ENCODE data around the gene B4GALT7. TPM values are rescaled to one million over a fixed set of nuclear protein-coding genes. Genes with fewer than 3 reads are reported as not detected.
"Not testable (repeated sequence)": the region's sequence is repeated elsewhere in the genome, so short reads cannot be mapped to it uniquely, and the experiment has no call there.

B4GALT7 gene
- total RNA-seq, 2 donors from 2014 or later = 24.7 to 27.3 TPM

DNA sequence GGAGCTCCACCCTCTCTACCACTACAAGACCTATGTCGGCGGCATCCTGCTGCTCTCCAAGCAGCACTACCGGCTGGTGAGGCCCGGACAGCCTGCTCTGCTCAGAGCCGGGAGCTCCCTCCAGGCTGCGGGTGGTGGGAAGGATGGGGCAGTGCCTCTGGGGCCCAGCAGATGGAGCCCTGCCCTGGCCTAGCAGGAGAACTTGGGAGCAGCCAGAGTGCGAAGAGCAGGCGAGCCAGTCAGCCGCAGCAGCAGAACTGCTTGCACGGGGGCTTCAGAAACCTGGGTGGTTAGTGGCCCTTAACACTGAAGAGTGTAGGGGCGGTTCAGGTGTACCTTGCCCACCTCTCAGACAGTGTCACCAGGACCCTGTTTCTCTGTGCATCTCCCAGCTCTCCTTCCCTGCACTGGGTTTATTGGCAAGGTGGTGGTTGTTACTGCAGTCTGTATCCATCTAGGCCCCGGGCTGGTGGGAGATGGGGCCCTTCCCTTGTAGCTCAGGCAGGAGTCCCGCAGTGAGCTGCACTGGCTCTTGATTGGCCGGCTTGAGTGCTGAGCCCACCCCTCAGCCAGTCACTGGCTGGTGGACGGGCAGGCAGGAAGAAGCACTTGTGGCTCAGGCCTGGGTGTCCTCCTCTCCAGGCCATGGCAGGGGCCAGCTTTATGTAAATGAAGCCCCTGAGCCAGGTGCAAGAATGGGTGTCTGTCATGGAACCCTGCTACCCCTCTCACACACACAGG, 7.7 kb downstream of the B4GALT7 start:
- DNase-seq (peak; percentile 34 to 50 (median 38)), ATAC-seq (peak; percentile 90)
- H3K36me3 Mint-ChIP-seq (ENCODE audit: low read depth) = peaks cover 2% of the 10 kb centered on the region
- H3K9me3 ChIP-seq (ENCODE audit: control insufficient read depth, low read length, poor library complexity, severe bottlenecking) = no peaks in the 10 kb centered on the region
- H3K4me3 Mint-ChIP-seq = peak overlapping the region; percentile 52
- no peaks in the 10 kb centered on the region for H3K27me3 Mint-ChIP-seq
- H3K4me1 Mint-ChIP-seq = peaks cover 29% of the 10 kb centered on the region
- no peak overlapping the region for H3K27ac Mint-ChIP-seq

DNA sequence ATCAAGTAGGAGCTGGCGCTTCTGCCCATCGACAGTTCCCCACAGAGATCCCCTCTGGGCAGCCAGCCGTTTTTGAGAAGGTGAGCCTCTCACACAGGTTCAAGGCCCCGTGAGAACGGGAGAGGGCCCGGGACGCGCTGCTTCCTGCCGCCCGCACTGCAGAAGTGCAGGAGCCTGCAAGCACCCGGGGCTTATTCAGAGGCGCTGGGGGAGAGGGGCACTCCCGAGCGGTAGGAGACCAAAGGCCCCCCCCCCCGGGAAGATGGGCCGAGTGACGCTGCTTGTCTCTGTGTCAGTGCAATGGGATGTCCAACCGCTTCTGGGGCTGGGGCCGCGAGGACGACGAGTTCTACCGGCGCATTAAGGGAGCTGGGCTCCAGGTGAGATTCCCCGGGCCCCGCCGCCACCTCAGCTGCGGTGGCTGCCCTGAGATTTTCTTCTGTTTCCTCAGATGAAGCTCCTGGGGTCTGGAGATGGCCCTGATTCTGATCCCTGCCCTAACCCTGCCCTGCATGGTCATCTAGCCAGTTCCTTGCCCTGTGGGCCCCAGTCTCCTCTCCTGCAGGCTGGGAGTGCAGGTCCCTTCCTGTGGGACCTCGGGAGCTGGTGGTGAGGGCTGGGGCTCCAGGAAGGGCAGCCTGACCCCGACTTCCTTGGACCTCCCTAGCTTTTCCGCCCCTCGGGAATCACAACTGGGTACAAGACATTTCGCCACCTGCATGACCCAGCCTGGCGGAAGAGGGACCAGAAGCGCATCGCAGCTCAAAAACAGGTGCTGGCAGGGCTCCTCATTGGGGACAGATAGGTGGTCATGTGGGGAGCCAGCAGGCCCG, 8.5 kb downstream of the B4GALT7 start:
- H3K27me3 Mint-ChIP-seq = no peaks in the 10 kb centered on the region
- ATAC-seq (no peak), DNase-seq (no peak)
- no peak overlapping the region for H3K27ac Mint-ChIP-seq
- H3K4me3 Mint-ChIP-seq = no peak overlapping the region
- no peaks in the 10 kb centered on the region for H3K9me3 ChIP-seq (ENCODE audit: control insufficient read depth, low read length, poor library complexity, severe bottlenecking)
- H3K36me3 Mint-ChIP-seq (ENCODE audit: low read depth) = peaks cover 2% of the 10 kb centered on the region
- H3K4me1 Mint-ChIP-seq = peaks cover 30% of the 10 kb centered on the region

DNA sequence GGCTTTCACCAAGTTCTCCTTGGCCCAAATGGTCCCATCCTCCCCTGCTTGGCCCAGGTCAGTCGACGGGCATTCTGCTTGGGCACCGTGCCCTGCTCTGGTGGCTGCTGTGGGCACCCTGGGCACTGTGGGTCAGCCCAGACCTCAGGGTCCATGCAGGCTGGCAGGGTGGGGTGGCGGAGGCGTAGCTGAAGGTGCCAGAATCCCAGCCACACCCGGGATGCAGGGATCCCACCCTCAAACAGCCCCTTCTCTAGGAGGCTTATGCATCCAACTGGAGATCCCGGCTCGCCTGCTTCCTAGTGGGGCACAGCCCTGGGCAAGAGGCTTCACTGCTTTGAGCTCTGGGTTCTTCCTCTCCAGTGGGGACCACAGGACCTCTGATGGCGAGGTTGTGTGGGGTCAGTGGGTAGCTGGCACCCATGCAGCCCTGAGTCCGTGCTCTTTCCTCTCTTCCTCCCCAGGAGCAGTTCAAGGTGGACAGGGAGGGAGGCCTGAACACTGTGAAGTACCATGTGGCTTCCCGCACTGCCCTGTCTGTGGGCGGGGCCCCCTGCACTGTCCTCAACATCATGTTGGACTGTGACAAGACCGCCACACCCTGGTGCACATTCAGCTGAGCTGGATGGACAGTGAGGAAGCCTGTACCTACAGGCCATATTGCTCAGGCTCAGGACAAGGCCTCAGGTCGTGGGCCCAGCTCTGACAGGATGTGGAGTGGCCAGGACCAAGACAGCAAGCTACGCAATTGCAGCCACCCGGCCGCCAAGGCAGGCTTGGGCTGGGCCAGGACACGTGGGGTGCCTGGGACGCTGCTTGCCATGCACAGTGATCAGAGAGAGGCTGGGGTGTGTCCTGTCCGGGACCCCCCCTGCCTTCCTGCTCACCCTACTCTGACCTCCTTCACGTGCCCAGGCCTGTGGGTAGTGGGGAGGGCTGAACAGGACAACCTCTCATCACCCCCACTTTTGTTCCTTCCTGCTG, 9.4 kb downstream of the B4GALT7 start:
- Mint-ChIP-seq H3K36me3 (ENCODE audit: low read depth) (peaks cover 2% of the 10 kb centered on the region), H3K4me3 (no peak overlapping the region), H3K27ac (no peak overlapping the region), H3K27me3 (no peaks in the 10 kb centered on the region), H3K4me1 (peaks cover 26% of the 10 kb centered on the region)
- no peak for ATAC-seq
- no peak for DNase-seq
- no peaks in the 10 kb centered on the region for H3K9me3 ChIP-seq (ENCODE audit: control insufficient read depth, low read length, poor library complexity, severe bottlenecking)

DNA sequence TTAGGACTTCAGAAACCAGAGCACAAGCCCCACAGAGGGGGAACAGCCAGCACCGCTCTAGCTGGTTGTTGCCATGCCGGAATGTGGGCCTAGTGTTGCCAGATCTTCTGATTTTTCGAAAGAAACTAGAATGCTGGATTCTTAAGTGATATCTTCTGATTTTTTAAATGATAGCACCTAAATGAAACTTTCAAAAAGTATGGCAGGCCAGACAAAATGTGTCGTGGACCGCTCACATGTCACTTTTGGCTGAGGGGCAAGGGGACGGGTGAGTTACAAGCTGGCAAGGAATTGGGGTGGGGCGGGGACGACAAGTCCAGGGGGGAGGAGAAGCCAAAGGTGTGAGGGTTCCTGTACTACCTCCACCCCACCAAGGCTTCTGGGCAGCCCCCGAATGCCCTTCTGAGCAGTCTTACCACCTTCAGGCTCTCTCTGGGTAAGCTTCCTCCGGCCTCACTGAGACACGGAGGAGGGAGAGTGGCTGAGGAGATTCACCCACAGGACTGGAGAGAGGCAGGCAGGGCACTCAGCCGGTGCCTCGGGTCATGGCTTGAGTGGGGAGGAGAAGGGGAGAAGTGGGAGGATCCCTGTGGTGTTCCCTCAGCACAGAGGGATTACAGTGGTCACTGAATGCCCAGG, 10.3 kb downstream of the B4GALT7 start:
- Mint-ChIP-seq H3K27ac (no peak overlapping the region), H3K27me3 (no peaks in the 10 kb centered on the region), H3K4me1 (peaks cover 21% of the 10 kb centered on the region), H3K4me3 (no peak overlapping the region), H3K36me3 (ENCODE audit: low read depth) (peaks cover 2% of the 10 kb centered on the region)
- ATAC-seq = no peak
- DNase-seq = no peak
- no peaks in the 10 kb centered on the region for H3K9me3 ChIP-seq (ENCODE audit: control insufficient read depth, low read length, poor library complexity, severe bottlenecking)

DNA sequence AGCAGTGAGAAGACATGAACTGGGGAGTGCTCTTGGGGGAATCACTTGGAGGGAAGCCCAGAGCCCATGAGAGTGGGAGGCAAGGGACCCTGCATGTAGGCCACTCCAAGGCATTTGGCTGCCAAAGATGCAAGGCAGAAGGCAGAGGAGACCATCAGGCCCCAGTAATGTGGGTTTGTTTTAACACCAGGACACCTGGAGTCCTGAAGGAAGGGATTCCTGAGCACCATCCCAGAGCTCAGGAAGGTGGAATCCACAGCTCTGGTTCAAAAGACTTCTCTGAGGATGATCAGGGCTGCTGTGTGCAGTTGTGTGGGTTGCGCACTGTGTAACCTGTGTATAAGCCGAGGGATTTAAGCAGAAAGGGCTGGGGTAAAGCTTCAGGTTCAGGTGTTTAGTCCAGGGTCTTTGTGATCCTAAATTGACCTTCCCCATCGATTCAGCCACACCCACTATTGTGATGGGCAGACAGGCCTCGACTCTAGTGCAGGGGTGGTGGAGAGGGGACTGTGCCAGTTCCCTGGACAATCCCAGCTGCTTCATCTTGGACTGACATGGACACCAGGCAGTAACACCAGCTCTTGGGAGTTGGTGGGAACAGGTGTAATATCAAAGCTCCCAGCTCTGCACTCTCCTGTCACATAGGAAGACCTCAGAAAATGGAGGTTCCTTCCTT, 11.0 kb downstream of the B4GALT7 start:
- DNase-seq = no peak
- no peaks in the 10 kb centered on the region for H3K27me3 Mint-ChIP-seq

DNA sequence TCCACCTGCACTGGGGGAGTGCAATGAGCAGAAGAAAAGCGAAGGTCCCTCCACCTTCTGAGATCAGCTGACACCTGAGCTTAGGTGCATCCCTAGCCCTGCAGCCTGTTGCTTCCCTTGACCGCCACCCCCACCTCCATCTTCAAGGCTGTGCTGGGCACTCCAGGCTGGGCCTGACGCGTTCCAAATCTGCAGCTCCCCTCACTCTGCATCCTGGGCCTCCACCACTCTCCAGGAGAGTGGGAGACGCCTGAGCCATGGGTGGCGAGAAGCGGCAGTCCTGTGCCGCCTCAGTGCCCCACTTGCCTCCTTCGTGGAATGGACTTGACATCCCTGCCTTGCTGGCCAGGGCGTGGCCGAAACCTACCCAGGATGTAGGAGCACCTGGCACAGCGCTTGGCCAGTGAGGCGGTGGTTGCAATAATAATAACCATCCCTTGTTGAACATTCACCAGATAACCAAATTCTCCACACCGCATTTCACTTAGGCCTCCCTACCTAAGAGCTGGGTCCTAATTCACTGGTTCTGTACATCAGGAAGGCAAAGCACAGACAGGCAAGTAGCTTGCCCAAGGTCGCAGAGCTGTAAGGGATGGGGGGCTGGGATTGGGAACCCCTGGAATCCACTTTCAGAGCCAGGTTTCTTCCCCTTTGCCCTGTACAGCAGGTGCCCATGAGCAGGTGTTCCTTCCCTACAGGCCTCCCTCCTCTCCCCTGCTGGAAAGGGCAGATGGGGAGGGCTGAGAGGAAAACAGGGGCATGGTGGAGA, 11.7 kb downstream of the B4GALT7 start:
- Mint-ChIP-seq H3K4me3 (no peak overlapping the region), H3K36me3 (ENCODE audit: low read depth) (no peaks in the 10 kb centered on the region), H3K27ac (peak overlapping the region; percentile 86), H3K27me3 (no peaks in the 10 kb centered on the region), H3K4me1 (peaks cover 9% of the 10 kb centered on the region)
- no peak for ATAC-seq
- no peaks in the 10 kb centered on the region for H3K9me3 ChIP-seq (ENCODE audit: control insufficient read depth, low read length, poor library complexity, severe bottlenecking)
- no peak for DNase-seq

More for the DNA sequence above, 11.0 kb downstream of the B4GALT7 start:
- H3K36me3 Mint-ChIP-seq (ENCODE audit: low read depth) = no peaks in the 10 kb centered on the region
- H3K27ac Mint-ChIP-seq = peak overlapping the region; percentile 86
- H3K9me3 ChIP-seq (ENCODE audit: control insufficient read depth, low read length, poor library complexity, severe bottlenecking) = no peaks in the 10 kb centered on the region
- peaks cover 15% of the 10 kb centered on the region for H3K4me1 Mint-ChIP-seq
- H3K4me3 Mint-ChIP-seq = no peak overlapping the region
- no peak for ATAC-seq

DNA sequence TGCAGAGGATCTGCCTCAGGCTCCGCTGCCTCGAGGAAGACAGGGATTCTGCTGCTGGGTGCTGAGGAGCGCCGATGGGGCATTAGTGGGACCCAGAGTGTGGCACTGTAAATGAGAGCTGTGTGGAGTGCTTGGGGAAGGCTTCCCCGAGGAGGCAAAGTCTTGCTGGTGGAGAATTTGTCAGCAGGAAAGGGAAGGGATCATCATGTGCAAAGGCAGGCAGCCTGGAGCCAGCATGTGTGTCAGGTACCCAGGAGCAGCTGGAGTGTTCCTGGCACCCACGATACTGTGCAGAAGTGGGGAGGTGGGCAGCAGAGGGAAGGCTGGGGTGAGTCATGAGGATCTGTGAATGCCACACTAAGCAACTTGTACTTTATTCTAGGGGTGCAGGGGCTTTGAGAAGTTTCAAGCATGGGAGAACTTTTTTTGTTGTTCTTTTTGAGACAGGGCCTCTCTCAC, 12.3 kb downstream of the B4GALT7 start:
- peak overlapping the region; percentile 86 for H3K27ac Mint-ChIP-seq
- H3K9me3 ChIP-seq (ENCODE audit: control insufficient read depth, low read length, poor library complexity, severe bottlenecking) = no peaks in the 10 kb centered on the region
- H3K27me3 Mint-ChIP-seq = no peaks in the 10 kb centered on the region
- no peaks in the 10 kb centered on the region for H3K36me3 Mint-ChIP-seq (ENCODE audit: low read depth)
- H3K4me1 Mint-ChIP-seq = peaks cover 6% of the 10 kb centered on the region
- H3K4me3 Mint-ChIP-seq = no peak overlapping the region
- no peak for ATAC-seq
- no peak for DNase-seq

DNA sequence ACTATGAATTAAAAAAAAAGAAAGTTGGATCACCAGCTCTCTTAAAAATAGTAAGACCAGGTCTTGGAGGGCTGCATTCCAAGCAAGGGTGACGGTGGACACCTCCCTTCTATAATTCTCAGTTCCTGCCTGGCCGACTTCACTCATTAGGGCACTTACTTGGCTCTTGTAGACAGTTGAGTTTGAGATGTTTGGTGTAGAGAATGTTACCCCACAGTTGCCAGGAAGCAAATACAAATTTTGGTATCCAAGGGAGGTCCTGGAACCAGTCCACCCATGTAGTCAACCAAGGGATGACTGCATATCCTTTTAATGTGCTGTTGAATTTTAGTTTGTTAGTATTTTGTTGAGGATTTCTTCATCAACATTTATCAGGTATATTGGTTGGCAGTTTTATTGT, 20.6 kb downstream of the B4GALT7 start:
- H3K9me3 ChIP-seq (ENCODE audit: control insufficient read depth, low read length, poor library complexity, severe bottlenecking) = no peaks in the 10 kb centered on the region
- Mint-ChIP-seq H3K36me3 (ENCODE audit: low read depth) (peaks cover 5% of the 10 kb centered on the region), H3K4me1 (peaks cover 2% of the 10 kb centered on the region), H3K27ac (no peak overlapping the region), H3K27me3 (no peaks in the 10 kb centered on the region), H3K4me3 (no peak overlapping the region)
- no peak for DNase-seq
- no peak for ATAC-seq

DNA sequence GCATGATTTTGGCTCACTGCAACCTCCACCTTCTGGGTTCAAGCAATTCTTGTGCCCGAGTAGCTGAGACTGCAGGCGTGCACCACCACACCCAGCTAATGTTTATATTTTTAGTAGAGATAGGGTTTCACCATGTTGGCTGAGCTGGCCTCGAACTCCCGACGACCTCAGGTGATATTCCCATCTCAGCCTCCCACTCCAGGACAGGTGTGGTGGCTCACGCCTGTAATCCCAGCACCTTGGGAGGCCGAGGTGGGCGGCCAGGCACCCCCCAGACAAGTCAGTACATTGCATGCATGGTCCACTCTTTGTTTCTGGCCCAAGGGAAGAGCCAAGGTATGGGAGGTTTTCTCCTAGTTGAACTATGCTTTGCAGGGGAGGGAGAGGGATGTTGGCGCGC, 24.2 kb downstream of the B4GALT7 start:
- not testable (repeated sequence) for DNase-seq; H3K4me3 Mint-ChIP-seq; H3K4me1 Mint-ChIP-seq; H3K9me3 ChIP-seq (ENCODE audit: control insufficient read depth, low read length, poor library complexity, severe bottlenecking); H3K27me3 Mint-ChIP-seq; H3K36me3 Mint-ChIP-seq (ENCODE audit: low read depth); ATAC-seq
- peak overlapping the region; percentile 32 for H3K27ac Mint-ChIP-seq

DNA sequence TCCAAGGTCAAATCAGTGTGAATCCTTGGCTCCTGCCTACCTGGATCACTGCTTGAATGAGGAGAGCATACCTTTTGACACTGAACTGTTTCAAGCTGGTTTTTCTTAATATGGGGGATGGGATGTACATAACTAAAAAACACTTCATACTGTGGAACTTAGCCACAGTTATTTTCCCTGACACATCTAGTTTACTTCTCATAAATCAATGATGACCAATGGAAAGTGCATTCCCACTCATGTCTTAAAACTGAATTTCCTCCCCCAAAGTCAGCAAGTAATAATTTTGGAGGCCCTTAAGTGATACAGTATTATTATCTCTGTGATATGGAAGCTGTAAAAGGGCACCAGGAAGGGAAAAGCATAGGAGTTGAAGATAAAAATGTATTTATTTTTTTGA, 30.3 kb downstream of the B4GALT7 start:
- H3K27ac Mint-ChIP-seq; H3K36me3 Mint-ChIP-seq (ENCODE audit: low read depth); DNase-seq; H3K4me1 Mint-ChIP-seq; H3K27me3 Mint-ChIP-seq; H3K9me3 ChIP-seq (ENCODE audit: control insufficient read depth, low read length, poor library complexity, severe bottlenecking); H3K4me3 Mint-ChIP-seq; ATAC-seq: not testable (repeated sequence)

DNA sequence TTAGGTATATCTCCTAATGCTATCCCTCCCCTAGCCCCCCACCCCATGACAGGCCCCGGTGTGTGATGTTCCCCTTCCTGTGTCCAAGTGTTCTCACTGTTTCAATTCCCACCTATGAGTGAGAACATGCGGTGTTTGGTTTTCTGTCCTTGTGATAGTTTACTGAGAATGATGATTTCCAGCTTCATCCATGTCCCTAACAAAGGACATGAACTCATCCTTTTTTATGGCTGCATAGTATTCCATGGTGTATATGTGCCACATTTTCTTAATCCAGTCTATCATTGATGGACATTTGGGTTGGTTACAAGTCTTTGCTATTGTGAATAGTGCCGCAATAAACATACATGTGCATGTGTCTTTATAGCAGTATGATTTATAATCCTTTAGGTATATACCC, 35.0 kb downstream of the B4GALT7 start:
- H3K9me3 ChIP-seq (ENCODE audit: control insufficient read depth, low read length, poor library complexity, severe bottlenecking); DNase-seq; H3K27me3 Mint-ChIP-seq; H3K4me1 Mint-ChIP-seq; H3K36me3 Mint-ChIP-seq (ENCODE audit: low read depth); H3K27ac Mint-ChIP-seq; H3K4me3 Mint-ChIP-seq; ATAC-seq: not testable (repeated sequence)
